NCI-H2029 (cell line): ENCODE data around the gene HIPK2.
"Not testable (repeated sequence)": the region's sequence is repeated elsewhere in the genome, so short reads cannot be mapped to it uniquely, and the experiment has no call there.

ENCODE experiments used
- DNase-seq: peaks from one replicate; lab custom pipeline; 2025; lab: John Stamatoyannopoulos, UW

Gene HIPK2

DNA sequence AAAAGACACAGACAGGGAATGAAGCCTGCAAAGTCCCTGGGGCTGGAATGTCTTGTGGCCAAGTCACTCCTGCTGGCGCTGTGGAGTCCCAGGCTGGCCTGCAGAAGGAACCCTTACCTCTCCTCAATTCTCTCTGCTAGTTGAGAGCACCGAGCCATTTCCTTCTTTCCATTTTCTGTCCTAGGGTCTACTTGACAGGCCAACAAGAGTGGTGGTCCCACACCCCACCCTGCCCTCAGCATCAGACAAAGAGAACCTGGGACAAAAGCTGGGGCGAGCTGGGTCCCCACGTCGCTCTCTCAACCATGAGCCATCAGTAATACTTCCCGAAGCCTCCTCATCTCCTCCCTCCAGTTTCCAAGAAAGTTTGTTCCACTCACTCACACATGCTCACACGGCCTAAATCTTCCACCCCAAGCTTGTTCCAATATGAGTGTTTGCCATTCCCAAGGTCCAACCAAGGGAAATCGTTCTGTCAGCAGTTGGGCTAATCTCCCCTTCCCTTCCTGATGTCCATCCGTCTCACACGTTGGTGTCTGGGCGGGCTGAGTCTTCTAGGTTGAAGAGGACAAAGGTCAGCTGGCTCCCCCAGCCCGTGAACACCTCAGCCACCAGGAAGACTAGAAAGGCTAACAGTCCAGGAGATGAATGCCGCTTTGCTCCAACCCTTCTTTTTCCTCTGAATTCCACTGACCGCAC, 210.0 kb downstream of the HIPK2 start:
- no peak for DNase-seq

GRCh38 chr7:139566736-139567646, 210.8 kb downstream of the HIPK2 start:
- DNase-seq: no peak

- DNase-seq: no peak
Observed at GRCh38 chr7:139566075-139566474, 211.7 kb downstream of the HIPK2 start.

DNA sequence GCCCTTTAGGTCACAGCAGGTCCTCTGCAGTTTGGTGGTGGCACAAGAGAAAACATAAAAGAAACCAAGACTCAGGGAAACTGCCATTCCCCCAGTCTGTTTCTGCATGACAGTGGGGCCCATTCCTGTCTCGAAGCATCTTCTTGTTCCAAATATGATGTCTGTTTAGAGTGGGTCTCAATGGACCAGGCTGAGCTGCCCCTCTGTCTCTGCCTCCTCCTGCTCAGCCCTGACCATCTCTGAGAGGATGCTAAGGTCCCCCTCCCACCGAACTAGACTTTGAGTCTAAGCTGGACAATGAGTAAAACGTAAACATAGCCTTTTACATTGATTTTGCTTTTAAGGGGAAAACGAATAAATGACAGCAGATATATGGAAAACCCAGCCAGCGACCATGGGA, 213.9 kb downstream of the HIPK2 start:
- DNase-seq: no peak

DNA sequence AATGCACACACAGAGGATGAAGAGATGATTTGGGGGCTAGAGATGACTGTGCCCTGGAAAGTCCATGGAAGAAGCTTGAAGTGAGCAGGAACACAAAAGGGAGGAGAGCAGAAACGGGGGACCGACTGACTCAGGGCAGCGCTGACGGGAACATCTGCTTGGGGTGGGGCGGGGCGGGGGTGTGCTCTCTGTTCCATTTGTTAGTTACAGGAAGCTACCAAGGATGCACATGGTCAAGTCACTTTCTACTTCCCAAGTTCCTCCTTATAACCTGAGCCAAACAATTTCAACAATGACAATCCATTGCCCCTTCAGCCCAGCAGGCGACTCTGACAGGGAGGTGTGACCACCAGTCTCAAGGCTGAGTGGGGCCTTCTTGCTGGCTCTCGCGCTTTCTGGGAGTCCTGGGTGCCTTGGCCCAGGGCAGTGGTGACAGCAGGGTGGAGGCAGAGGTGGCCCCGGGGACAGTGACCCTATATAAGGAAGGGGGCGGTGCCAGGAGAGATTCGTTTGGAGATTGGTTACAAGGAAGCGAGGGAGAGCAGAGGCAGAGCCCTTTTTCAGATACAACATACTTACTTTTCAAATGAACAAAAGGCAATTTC, 214.7 kb downstream of the HIPK2 start:
- DNase-seq: no peak

GRCh38 chr7:139562491-139562890, 215.3 kb downstream of the HIPK2 start:
- DNase-seq: no peak

GRCh38 chr7:139560678-139561077, 217.1 kb downstream of the HIPK2 start:
- DNase-seq: peak; percentile 99

DNA sequence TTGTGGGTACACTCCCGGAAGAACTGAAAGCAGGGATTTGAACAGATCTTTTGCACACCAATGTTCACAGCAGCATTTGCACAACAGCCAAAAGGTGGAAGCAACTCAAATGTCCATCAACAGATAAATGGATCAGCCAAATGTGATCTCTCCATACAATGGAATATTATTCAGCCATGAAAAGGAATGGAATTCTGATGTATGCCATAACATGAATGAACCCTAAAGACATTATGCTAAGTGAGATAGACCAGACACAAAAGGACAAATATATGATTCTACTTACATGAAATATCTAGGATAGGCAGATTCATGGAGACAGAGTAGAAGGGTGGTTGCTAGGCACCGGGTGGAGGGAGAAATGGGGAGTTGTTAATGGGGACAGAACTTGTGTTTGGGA, 217.6 kb downstream of the HIPK2 start:
- no peak for DNase-seq

- no peak for DNase-seq
Observed at GRCh38 chr7:139559364-139560105, 218.3 kb downstream of the HIPK2 start.

- DNase-seq: no peak
Observed at GRCh38 chr7:139557857-139558581, 219.8 kb downstream of the HIPK2 start.

- DNase-seq: not testable (repeated sequence)
Observed at GRCh38 chr7:139553991-139554700, 223.7 kb downstream of the HIPK2 start.

- DNase-seq: no peak
Observed at GRCh38 chr7:139548302-139549028, 229.3 kb downstream of the HIPK2 start.

DNA sequence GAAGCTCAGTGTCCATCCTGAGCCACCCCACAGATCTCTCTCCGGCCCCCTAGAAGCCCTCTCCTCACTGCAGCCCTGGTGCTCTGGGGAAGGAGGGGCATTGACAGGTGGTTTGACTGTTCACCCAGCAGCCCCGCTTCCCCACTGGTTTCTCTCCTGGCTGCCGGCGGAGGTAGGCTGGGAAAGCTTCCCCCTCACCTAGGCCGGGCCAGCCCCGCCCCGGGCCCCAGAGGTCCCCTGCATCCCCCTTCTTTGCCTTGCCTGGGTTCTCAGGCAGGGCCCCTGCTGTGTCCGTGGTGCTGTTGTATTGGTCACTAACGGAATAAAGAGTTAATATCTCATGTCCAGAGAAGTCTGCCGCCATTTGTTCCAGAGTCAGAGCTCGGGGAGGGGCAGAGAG, 233.2 kb downstream of the HIPK2 start:
- DNase-seq: no peak

DNA sequence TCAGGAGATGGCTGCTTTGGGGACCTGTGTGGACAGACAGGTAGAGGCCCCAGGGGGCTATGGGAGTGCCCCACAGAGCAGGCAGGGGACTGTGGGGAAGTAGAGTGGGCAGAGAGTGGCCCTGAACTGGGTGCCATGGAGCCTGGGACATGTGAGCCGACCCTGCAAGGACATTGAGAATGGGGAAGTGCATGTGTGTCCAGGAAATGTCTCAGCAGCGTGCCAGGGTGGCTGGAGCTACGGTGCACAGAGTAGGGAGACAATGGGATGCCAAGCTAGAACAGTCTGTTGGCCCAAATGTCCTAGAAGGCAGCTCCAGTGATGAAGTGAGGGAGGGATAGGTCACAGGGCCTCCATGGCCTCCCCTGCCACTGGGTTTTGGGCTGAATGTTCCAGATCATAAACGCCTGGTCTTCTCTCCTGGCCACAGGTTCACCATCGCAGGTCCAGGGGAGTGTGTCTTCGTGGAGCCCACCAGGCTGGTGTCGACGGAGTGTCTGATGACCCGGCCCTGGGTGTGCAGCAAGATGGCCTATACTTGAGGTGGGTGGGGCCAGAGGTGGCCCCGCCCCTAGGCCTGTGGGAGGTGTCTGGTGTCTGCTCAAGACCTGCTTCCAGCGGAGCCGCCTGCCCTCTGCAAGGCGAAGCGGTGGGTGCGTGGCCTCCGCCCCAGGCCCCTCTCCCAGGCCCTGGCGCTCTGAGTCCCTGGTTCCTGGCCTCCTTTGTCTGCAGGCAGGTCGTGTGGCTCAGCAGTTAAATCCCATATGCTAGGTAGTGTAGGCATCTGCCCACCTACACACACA, 233.8 kb downstream of the HIPK2 start:
- no peak for DNase-seq

DNA sequence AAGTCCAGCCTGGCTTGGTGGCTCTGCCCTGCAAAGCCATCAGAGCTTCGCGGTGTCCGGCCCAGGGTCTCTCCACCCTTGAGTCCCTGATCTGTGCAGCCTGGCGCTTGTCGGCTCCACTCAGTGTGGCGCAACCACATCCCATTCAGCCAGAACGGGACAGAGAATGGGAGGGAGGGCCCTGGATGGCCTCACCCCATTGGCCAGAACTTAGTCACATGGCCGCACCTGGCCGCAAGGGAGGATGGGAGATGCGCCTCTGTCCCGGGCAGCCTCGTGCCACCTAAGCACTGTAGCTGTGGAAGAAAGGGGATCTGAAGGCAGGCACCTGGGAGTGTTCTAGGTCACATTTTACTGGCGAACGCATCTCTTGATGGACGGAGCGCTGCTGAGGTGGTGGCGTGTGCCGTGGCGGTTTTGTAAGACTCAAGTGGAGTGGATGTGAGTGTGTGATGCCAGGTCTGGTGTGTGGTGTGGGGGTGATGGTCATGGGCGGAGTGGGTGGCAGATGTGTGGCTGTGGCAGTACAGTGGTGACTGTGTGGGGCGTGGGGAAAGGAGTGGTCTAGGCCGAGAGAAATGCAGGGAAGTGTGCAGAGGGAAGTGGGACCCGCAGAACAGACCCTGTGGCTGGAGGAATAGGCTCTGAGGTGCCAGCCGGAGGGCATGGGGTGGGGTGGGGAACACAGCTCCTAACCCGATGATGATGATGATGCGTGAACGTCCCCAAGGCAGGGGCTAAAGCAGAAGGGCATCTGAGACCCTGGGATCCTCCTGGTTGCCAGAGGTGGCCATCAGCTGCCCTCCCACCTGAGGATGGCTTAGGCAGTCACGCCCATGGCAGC, 235.3 kb downstream of the HIPK2 start:
- no peak for DNase-seq

DNA sequence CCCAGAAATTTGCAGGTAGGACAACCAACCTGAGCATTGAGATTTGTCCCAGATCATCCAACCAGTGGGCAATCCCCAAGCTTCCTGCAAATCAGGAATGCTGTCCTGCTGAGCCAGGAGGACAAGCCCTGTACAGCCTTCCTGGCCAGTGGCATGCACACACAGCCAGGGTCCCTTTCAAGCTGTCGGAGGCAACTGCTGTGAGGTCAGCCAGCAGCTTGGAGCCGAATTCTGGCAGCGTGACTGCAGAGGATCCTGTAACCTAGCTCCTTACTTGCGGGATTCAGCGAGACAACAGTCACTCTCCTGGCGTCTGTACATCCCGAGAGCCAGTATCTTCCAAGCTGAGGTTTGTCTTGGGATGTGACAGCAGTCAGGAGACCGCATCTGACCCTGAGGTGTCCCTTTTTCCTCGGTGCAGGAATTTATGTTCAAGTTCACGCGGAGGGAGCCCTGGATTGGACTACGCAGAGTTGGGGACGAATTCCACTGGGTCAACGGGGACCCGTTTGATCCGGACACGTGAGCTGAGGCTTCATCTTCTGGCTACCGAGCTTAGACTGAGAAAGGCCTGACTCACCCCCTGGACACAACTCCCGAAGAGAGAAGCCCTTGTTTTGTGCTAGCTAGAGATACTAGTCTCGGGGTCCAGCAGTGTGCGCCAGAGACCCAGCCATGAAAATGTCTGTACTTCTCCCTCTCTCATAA, 236.0 kb downstream of the HIPK2 start:
- DNase-seq: no peak

GRCh38 chr7:139540203-139540602, 237.6 kb downstream of the HIPK2 start:
- DNase-seq: no peak
